ENCODE measurements around the gene TBX10.

The TBX10 gene

DNA sequence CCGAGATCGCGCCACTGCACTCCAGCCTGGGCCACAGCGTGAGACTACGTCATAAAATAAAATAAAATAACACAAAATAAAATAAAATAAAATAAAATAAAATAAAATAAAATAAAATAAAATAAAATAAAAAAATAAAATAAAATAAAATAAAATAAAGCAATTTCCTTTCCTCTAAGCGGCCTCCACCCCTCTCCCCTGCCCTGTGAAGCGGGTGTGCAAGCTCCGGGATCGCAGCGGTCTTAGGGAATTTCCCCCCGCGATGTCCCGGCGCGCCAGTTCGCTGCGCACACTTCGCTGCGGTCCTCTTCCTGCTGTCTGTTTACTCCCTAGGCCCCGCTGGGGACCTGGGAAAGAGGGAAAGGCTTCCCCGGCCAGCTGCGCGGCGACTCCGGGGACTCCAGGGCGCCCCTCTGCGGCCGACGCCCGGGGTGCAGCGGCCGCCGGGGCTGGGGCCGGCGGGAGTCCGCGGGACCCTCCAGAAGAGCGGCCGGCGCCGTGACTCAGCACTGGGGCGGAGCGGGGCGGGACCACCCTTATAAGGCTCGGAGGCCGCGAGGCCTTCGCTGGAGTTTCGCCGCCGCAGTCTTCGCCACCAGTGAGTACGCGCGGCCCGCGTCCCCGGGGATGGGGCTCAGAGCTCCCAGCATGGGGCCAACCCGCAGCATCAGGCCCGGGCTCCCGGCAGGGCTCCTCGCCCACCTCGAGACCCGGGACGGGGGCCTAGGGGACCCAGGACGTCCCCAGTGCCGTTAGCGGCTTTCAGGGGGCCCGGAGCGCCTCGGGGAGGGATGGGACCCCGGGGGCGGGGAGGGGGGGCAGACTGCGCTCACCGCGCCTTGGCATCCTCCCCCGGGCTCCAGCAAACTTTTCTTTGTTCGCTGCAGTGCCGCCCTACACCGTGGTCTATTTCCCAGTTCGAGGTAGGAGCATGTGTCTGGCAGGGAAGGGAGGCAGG lies 56.0 kb downstream of the TBX10 start, which contains the start of gene GSTP1:
TSS of gene GSTP1 (plus strand) at position 566 of the 958 bp plus-strand sequence. CDS start at position 598, 32 bp downstream.
- TF ChIP-seq GATA2 (IDR thresholded peaks at IDR 0.05; ENCODE audit: low read depth, low read length) (no peak), GATA3 (IDR thresholded peaks at IDR 0.05; ENCODE audit: low read depth, low read length) (no peak)

DNA sequence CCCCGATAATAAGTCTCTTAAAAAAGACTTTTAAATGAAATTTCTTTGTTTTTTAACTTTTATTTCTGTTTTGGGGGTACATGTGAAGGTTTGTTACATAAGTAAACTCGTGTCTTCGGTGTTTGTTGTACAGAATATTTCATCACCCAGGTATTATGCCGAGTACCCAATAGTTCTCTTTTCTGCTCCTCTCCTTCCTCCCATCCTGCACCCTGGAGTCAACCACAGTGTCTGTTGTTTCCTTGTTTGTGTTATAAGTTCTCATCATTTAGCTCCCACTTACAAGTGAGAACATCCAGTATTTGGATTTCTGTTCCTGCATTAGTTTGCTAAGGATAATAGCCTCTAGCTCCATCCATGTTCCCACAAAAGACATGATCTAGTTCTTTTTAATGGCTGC lies 57.6 kb downstream of the TBX10 start:
- TF ChIP-seq GATA2 (IDR thresholded peaks at IDR 0.05; ENCODE audit: low read depth, low read length) (no peak), GATA3 (IDR thresholded peaks at IDR 0.05; ENCODE audit: low read depth, low read length) (no peak)

DNA sequence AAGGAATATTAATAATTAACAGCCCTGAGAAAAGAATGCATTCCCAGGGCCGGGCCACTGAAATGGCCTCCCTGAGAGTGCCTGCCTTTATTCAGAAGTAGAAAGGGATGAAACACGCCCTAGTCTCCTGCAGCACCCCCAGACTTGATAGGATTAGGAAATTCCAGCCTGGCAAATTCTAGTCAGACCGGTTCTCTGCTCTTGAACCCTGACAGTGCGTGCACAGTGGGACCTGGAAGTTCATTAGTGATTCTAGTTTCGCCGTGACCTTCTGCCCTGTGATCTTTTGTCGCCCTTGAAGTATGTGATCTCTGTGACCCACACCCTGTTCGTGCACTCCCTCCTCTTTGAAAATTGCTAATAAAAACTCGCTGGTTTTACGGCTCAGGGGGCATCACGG lies 58.1 kb downstream of the TBX10 start:
- no peak for TF ChIP-seq GATA3 (IDR thresholded peaks at IDR 0.05; ENCODE audit: low read depth, low read length)
